ENCODE data around the gene TRUB1. TPM values are rescaled to one million over a fixed set of nuclear protein-coding genes. Genes with fewer than 3 reads are reported as not detected.
"Not testable (repeated sequence)": the region's sequence is repeated elsewhere in the genome, so short reads cannot be mapped to it uniquely, and the experiment has no call there.

TRUB1 gene
- 20.0 TPM for polyA plus RNA-seq (ENCODE audit: insufficient read length)

DNA sequence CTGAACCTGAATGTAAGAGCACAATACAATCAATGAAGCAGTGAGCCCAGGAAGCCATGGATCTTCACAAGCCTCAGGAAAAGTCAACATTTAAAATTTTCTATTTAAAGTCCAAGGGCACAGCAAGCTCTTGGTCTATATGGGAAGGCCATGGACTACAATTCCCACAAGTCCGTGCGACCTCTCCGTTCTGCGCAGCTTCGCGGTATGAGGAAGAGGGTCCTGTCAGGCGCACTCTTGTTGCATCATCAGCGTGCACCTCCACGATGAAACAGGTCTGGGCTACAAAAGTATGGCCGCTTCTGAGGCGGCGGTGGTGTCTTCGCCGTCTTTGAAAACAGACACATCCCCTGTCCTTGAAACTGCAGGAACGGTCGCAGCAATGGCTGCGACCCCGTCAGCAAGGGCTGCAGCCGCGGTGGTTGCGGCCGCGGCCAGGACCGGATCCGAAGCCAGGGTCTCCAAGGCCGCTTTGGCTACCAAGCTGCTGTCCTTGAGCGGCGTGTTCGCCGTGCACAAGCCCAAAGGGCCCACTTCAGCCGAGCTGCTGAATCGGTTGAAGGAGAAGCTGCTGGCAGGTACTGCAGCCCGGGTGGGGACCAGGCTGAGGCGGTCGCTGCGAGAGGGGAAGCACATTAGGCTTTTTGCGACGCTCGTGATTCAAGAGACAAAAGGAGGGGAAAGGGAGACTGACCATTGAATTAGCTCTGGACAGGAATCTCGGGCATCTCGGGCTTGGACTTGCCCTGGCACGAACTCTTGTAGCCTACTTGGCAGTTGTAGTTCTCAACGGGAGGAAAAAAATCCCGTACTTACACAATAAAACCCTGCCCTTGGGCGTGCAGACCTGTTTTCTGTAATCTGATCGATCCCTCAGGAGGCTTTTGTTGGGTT, at the start of gene TRUB1:
TRUB1 (plus strand) TSS at position 234 of the 894 bp plus-strand sequence; CDS start at position 293, 59 bp downstream.
- DNase-seq, result peak; percentile 95

DNA sequence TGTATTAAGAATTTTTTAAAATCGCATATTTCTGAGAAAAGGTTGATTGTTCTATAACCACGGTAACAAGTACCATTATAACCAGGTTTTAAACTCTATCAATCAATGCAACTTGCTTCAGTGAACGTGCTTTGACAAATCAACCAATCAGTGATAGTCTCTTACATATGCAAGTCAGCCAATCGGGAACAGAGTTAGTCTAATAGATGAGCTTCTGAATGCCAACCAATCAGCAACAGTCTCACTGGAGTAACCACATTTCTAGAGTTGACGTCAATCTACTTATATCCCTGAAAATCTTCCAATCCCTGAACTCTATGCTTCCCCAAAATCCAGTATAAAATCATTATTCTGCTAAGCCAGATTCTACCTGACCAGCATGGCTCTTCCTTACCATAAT, 44.7 kb upstream of the TRUB1 start:
- no peak for DNase-seq

DNA sequence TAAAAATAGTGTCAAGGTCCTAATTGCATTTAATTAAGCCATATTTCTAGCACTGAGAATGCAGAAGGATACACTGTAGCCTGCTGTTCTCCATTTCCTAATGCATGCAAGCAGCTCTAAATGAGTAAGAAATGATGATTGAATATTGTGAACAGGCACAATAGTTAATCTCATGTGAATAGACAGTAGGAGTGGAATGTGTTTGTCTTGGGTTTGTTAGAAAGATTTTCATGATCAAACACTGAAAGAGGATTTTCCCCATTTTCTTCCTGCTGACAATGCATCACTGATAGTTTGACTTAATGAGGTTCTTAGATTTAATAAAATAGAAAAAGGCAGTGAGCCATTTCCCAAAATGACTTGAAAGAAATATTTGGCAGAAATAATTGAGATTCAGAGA, 43.1 kb upstream of the TRUB1 start:
- no peak for DNase-seq

DNA sequence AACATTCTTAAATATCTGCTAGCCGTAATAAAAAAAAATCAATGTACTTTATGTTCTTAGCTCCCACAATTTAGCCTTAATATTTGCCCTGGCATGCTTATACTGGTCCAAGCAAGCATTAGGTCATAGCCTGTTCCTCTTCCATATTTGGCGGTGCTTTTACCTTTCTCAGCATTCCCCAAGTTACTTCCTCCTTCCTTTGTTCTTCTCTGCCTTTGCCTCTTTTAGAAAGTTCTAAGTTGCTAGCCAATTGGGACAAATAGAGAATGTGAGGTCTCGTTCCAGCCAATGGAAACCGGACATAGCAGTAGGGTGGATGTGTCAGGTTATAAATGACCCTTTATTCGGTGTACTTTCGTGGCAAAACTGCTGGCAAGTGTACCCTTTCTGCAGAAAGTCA, 41.0 kb upstream of the TRUB1 start:
- not testable (repeated sequence) for DNase-seq

DNA sequence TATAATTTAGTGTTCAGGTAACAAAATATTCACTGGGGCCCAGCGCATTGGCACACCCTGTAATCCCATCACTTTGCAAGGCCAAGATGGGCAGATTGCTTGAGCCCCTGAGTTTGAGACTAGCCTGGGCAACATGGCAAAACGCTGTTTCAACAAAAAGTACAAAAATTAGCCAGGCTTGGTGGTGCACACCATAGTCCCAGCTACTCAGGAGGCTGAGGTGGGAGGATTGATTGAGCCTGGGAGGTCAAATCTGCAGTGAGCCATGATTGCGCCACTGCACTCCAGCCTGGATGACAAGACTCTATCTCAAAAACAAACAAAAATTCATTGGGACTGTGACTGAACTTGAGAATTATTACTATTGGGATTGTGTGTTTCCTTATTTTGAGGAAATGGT, 40.4 kb upstream of the TRUB1 start:
- DNase-seq, result no peak

DNA sequence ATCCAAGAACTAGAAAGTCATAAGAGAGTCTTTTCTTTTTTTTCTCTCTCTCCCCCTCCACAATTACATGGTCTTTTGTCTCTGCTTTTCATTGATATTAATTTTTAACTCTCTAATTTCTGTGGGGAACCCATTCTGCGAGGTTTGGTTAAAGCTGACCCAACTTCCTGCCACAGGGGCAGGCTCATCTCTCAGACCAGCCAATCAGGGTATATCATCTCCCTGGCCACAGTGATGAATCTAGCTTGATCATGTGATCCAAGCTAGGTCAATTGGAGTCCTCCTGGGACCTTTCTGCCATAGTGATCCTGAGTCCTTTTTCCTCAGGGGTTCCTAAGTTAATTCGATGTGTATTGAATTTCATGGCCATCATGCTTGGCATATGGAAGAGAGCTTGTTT, 38.0 kb upstream of the TRUB1 start:
- DNase-seq, result no peak

DNA sequence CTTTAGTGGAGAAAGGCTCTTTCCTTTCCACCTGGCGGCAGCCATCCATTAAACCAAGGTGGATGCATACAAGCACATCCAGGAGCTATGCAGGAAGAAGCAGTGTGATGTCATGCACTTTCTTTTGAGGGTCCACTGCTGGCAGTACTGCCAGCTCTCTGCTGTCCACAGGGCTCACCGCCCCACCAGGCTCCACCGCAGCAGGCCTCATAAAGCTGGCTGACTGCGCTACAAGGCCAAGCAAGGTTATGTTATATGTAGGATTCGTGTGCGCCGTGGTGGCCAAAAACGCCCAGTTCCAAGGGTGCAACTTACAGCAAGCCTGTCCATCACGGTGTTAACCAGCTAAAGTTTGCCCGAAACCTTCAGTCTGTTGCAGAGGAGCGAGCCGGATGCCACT, 37.3 kb upstream of the TRUB1 start:
- DNase-seq, result no peak

DNA sequence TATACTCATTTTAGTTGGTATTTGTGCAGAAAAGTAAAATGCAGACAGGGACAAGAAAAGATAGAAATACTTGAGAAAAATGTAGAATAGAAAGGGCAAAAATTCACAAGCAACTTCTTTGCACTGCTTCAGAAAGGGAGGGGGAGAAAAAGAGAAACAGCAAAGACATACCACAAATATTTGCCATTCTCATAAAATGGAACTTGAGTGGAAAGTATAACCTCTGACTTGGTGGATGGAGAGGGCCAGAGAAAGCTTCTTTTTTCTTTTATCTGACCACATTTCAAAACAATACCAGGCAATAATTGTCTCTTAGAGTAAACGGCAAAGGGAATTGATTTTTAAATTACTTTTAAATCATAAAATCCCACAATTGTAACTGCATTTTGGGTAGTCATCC, 35.8 kb upstream of the TRUB1 start:
- DNase-seq, result no peak

DNA sequence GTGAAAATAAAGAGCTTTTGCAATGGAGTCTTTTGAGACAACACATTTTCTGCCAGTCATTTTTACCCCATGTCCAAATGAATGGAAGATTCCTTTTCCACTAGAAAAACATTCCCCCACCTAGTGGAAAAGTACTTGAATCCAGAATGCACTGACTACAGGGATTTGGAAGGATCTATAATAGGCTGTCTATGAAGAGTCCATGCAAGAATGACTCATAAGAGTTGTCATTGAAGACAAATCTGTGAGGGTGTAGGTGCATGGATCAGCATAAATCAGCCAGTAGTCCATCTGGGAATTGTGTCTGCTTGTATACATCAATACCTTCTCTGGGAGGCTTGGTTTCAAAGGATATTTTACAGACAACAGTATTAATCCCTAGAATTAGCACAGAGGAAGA, 32.5 kb upstream of the TRUB1 start:
- no peak for DNase-seq

DNA sequence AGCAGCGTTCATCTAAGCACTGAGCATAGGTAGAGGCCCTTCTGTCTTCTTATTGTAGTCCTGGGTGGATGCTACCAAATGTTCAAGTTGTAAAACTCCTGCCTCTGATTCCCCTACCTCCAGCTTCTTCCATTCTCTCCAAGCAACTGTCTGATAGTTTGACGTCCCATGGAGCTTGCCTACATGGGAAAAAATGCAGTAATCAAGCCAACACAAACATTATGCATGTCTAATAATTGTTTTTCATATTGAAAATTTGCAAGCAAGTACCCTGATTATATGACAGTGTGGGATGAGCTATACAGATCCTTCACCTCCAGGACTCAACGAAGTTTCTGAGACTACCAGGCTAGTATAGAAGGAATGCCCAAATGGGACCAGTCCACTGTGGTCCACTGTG, 31.0 kb upstream of the TRUB1 start:
- DNase-seq, result no peak

DNA sequence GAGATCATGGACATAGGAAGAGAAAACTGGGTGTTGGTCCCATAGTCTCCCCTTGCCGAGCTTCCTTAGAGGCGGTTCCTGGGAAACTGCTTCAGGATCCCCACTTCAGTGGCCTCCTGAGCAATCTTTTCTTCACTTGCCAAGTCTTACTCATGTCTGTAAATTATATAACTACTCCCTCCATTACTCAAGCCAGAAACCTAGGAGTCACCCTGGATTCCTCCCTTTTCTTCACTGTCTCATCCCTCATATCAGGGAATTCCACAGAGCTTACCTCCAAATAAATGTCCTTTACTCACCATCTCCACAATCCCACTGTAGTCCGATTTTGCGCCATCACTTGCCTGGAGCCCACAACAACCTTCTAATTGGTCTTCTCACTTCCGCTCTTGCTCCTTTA, 29.1 kb upstream of the TRUB1 start:
- DNase-seq, result no peak

DNA sequence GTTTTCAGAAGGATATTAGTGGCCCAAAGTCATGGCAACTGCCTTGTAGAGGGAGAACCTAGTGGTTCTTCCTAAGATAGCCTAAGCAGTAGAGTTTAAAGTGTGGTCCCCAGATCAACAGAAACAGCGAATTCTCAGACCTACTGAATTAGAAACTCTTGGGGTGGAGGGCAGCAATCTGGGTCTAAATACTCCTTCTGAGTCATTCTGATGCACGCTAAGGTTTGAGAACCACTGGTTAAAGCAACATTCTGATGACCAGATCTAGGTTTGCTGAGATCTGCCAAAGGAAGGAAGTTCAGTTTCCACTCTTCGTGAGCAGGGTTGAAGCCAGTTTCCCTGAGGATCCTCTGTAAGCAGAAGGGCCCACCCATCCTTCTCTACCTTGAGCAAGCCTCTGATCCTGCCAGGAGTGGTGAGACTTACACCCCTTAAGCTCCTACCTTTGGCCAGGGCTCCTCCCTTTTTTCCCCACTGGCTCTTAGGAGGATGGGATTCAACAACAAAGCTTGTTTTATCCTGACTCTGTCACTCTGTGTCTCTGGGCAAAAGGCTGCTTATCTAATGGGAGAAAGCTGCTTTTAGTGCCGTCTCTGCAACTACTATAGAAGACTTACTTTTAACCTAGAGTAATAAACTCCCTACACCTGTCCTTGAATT, 26.8 kb upstream of the TRUB1 start:
- no peak for DNase-seq

DNA sequence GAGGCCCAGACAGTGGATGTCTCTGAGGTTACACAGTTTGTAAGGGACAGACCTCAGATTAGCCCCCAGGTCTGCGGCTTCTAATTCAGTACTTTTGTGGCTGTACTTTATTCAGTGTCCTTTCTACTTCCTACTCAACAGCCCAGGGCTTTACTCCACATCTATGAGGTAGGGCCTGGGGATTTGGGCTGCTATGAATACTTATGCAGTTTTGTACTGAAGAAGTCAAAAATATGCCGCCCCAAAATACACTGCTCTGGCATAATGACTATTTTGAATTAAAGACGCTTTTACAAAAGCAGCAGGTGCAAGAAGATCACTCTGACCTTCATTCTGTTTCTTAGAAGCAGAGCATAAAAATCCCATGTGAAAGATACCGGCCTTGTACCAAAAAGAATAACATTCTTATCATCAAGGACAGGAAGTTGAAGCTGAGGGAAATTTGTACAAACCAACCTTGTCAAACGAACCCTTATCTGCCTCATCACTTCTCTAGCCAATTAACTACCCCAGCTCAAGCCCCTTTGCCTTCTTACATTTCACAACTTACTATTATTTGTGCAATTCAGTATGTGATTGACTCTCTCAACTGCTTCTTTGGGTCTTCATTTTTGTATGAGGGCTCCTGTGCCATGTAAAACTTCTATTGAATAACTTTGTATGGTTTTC, 26.1 kb upstream of the TRUB1 start:
- no peak for DNase-seq

DNA sequence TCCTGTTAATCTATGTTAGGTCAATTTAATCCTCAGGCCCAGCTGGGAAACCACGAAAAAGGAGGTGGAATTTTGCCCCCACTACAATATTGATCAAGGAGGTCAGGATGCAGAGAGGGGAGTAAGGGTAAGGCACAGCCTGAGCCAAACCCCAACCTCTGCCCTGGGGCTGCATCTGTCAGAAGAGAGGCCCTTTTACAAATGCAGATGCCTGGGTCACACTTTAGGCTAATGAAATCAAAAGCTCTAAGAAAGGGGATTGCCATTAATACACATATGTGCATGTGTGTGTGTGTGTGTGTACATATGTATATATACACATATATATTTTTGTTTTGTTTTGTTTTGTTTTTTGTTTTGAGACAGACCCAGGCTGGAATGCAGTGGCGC, 25.5 kb upstream of the TRUB1 start:
- no peak for DNase-seq

DNA sequence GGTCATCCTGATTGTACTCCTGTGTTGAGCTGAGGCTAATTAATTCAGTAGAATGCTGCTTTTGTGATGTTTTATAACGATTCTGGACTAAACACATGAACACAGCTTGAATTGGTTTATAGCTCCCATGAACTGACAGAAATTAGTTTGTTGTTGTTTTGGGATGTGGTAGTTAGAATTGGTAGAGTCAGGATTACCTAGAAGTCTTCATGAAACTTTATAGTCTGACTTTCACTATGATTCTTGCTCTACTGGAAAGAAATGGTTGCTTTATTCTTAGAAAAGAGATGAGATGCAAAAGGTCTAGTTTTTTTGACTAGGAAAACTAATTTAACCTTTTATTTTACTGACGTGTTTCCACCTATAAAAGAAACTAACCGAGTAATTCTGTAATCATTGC, 23.4 kb upstream of the TRUB1 start:
- no peak for DNase-seq

DNA sequence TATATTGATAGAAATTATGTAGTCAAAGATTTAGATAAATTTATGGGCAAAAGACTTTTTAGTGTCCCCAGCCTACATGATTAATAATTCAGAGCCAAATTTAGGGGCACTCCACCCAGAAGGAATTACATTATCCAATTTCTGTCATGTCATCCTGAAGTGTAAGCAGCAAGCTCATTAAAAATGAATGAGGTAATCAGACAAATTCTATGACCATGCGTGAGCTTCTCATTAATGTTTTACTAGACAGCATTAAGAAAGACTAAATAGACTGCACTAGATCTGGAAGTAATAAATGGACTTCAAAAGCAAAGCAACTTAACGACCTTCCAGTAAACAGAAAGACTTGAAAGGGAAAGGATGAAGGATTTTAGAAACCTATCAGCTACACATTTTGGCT, 22.7 kb upstream of the TRUB1 start:
- DNase-seq, result no peak

DNA sequence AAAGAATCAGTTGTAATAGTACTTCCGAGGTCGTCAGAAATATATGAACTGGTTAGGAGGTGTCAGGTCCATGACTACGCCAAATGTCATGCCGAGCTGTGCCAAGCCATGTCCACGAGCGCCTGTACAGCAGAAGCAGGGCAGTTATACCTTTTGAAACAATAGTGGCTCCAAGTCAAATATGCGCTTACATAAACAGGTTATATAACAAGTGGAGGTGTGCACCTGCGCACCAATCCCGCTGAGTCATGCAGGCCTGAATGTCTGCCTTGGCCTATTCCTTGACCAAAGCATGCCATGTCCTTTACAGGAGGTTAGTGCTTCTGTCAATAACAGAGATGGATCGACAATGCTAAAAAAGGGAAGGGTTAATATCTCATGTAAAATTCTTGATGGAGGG, 21.3 kb upstream of the TRUB1 start:
- DNase-seq, result no peak

DNA sequence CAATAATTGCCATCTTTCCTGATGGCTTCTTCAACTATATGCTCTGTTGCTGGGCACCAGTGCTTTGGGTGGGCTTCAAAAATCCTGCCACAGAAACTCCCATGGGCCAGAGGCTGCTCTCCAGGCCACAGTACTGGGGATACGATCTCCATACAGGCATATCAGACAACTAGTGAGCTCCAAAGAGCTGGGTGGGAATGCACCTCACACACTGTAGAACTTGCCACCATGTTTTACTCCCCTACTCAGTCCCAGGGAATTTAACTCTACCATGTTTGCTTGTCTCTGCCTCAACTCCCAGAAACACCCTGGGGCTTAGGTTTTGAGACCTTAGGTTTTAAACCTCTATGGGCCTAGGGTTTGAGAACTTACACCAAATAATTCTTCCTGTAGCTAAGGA, 20.5 kb upstream of the TRUB1 start:
- DNase-seq, result no peak

DNA sequence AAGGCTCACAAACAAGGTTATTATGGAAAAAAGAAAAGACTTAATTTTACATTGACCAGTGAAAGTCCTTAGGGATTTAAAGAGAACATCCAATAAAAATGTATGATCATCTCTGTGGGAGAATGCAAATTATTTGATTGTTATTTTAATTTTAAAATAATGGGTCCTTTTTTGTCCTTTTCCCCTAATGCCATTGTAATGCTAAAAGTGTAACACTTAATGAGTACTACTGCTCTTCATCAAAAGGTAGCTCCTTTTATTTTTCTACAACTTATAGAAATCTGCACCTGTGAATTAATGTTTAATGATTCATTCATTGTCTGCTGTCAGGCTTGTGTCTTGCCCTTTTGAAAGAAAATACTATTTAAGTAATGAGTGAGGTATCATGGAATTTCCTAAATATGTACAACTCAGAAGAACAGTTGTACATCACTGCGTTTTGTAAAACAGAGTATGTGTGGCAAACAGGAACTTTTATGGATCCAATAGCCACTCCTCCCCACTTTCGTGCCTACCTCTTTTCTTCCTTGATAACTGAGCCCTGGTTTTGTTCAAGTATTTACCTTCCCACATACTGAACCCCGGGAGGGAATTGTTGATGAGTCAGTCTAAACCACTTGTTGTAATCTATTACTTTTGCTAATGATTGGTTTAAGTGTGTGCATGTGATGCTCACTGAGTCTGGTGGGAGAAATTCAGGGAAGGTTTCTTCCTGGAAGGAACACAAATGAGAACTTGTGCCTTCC, 19.9 kb upstream of the TRUB1 start:
- DNase-seq, result no peak

DNA sequence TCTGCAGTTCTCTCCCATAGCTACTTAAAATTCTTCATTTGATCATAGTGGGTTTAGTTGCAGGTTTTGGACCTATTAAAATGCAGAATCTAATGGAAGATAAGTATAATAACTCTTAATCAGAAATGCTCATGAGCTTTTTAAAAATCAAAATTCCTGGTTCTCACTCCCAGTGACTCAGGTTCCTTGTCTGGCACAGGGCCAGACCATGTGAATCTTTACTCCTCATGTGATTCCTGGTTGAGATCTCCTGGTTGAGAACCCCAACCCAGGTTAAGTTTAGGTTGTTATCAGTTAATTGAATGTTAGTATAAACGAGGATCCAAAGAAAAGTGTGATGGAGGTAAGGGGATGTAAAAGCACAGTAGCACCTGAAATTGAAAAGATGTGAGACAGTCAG, 17.5 kb upstream of the TRUB1 start:
- DNase-seq, result no peak

DNA sequence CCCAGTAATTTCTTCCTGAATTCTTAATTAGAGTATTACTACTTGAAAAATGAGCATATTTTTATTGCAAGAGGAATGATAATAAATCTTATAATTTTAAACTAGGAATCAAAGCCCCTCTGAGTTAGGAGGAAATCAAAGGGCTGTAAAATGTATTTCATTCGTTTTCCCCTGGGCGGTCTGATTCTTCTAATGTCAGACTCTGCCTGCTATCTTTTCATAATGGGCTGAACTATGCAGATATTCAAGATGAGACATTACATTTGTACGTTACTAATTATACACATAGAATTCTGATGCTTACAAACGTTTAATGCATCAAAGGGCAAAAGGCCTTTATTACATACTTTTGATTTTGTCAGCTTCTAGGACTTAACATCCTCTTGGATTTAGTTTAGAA, 16.0 kb upstream of the TRUB1 start:
- no peak for DNase-seq

DNA sequence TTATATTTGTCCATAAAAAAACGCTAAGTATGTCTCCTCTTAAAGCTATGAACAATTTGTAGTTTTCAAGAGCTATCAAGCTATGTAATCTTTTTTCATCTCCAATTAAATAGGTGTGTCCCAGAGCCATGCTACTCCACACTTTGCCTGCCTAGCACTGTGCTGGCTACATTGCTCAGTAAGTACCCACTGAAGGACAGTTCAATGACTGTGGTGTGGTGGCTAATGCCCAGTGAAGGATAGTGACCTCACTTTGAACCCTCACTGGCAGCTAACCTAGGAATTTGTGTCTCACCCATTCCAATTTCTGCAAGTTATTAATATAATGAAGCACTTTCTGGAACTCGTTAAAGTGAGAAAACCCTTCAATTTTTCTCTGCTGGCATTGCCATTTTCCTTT, 14.4 kb upstream of the TRUB1 start:
- no peak for DNase-seq

Data from hindlimb muscle (tissue), 1 donor.